Upper lobe of left lung (tissue), 4 donors: Measurements from ENCODE around the gene CAPNS1.

ENCODE experiments used
- CTCF ChIP-seq, 6 experiments: fragments of 450-650 bp in 4 of 6; fragments of 200-600 bp in 2 of 6; sonication (generic) in 2 of 6; IDR thresholded peaks; one replicate each; pipeline ENCODE4 v1.5.1; 2016 to 2019; ENCODE audit warnings: antibody characterized with exemption in 6 of 6
- POLR2A ChIP-seq, 4 donors: fragments of 450-650 bp; IDR thresholded peaks; one replicate each; pipeline ENCODE4 v1.5.1; 2016 to 2017; ENCODE audit warnings: antibody characterized with exemption in 4 of 4, mild to moderate bottlenecking in 2 of 4

- no peak for TF ChIP-seq CTCF (IDR thresholded peaks at IDR 0.05)
- TF ChIP-seq POLR2A (IDR thresholded peaks at IDR 0.05): no peak
These were observed 46.7 kb upstream of the CAPNS1 start for GRCh38 chr19:36093146-36093662.
